Effector memory CD8-positive, alpha-beta T cell (primary cell): Measurements from ENCODE around the gene TAMALIN.

Experiments
- ATAC-seq: fragments of 150-1000 bp; cut with Tn5 transposase; replicated peaks from 2 replicates; pipeline ENCODE4 v1.10.0; 2021; ENCODE audit warnings: mild to moderate bottlenecking, moderate library complexity
- DNase-seq, 3 experiments: peaks; one replicate each; pipeline ENCODE4 v3.0.0; 2021
- H3K27ac Mint-ChIP-seq, 2 donors: one replicate each; pipeline ENCODE4 v1.8.0; 2022; ENCODE audit warnings: mild to moderate bottlenecking in 2 of 2, mixed read lengths in 2 of 2, moderate library complexity in 2 of 2
- H3K27me3 Mint-ChIP-seq, 2 donors: one replicate each; pipeline ENCODE4 v1.8.0; 2022; ENCODE audit warnings: mixed read lengths in 2 of 2
- H3K36me3 Mint-ChIP-seq: one replicate; pipeline ENCODE4 v1.8.0; 2022; ENCODE audit warnings: mild to moderate bottlenecking, moderate library complexity, mixed read lengths; ENCODE audit not compliant: insufficient read depth
- H3K4me1 Mint-ChIP-seq, 2 donors: one replicate each; pipeline ENCODE4 v1.8.0; 2022; ENCODE audit warnings: low read depth in 2 of 2, mixed read lengths in 2 of 2
- H3K4me3 Mint-ChIP-seq, 2 donors: one replicate each; pipeline ENCODE4 v1.8.0; 2022; ENCODE audit warnings: mild to moderate bottlenecking in 2 of 2, mixed read lengths in 2 of 2, moderate library complexity in 2 of 2
- H3K9me3 Mint-ChIP-seq, 2 donors: one replicate each; pipeline ENCODE4 v1.8.0; 2022; ENCODE audit warnings: mixed read lengths in 2 of 2
- total RNA-seq, 9 experiments: gene quantifications; one replicate each; lab custom pipeline; 2026; lab: John Stamatoyannopoulos, UW

Gene TAMALIN
- total RNA-seq = 9.3 to 117 (median 14.7) reads per million in 9 experiments

DNA sequence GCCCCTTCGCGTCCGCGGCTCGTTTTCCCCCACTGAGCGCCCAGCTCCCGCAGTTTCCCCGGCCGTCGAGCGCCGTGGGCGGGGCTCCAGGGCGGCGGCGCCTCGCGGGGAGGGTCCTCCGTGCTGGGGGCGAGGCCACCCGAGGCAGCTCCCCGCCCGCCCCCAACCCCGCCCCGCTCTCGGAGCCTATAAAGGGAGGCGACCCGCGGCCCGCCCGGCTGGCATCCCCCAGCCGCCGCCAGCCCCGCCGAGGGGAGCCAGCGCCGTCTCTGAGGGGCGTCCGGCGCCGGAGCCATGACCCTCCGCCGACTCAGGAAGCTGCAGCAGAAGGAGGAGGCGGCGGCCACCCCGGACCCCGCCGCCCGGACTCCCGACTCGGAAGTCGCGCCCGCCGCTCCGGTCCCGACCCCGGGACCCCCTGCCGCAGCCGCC, at the start of gene TAMALIN:
TSS of gene TAMALIN (plus strand) at position 221 of the 432 bp plus-strand sequence. CDS start at position 295, 74 bp downstream.
- ATAC-seq (peak; percentile 63), DNase-seq (peak; percentile 59 to 79 (median 72))
- Mint-ChIP-seq H3K9me3 (no peaks in the 10 kb centered on the region), H3K4me1 (peaks cover 17 to 19% of the 10 kb centered on the region in 2 donors), H3K36me3 (peaks cover 37% of the 10 kb centered on the region), H3K27ac (peak within 1 kb of the TSS; percentile 79 to 93), H3K4me3 (peak within 1 kb of the TSS; percentile 87 to 89), H3K27me3 (peaks cover 19 to 20% of the 10 kb centered on the region in 2 donors)

DNA sequence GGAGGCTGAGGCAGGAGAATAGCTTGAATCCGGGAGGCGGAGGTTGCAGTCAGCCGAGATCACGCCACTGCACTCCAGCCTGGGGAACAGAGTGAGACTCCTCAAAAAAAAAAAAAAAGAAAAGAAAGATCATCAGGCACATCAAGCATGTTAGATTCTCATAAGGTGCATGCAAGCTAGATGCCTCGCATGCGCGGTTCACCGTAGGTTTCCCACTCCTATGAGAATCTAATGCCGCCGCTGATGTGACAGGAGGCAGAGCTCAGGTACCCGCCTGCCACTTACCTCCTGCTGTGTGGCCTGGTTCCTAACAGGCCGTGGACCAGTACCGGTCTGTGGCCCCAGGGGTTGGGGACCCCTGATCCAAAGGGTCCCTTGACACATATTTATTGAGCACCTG, 48.2 kb upstream of the TAMALIN start:
- Mint-ChIP-seq H3K27me3 (no peaks in the 10 kb centered on the region), H3K36me3 (peaks cover 10% of the 10 kb centered on the region), H3K4me1 (peaks cover 10 to 14% of the 10 kb centered on the region in 2 donors), H3K4me3 (no peak overlapping the region), H3K9me3 (no peaks in the 10 kb centered on the region), H3K27ac (no peak overlapping the region)
- no peak for DNase-seq
- no peak for ATAC-seq

DNA sequence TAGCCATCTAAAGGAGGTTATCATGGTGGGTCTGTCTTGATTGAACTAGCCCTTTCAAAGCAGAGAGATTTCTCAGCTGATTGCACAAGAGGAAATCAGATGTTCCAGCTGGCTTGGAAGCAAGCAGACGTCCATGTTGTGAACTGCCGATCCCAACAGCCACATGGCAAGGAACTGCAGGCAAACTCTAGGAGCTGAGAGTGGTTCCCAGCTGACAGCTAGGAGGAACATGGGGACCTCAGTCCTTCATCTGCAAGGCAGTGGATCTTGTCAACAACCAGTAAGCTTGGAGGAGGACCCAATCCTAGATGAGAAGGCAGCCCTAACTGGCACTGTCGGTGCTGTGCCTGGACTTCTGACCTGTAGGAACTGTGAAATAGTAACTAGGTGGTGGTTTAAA, 47.5 kb upstream of the TAMALIN start:
- ATAC-seq (no peak), DNase-seq (no peak)
- Mint-ChIP-seq H3K36me3 (peaks cover 10% of the 10 kb centered on the region), H3K9me3 (no peaks in the 10 kb centered on the region), H3K27me3 (no peaks in the 10 kb centered on the region), H3K27ac (peak overlapping the region in 1 of 2 donors; percentile 69), H3K4me3 (no peak overlapping the region), H3K4me1 (peaks cover 8 to 12% of the 10 kb centered on the region in 2 donors)

DNA sequence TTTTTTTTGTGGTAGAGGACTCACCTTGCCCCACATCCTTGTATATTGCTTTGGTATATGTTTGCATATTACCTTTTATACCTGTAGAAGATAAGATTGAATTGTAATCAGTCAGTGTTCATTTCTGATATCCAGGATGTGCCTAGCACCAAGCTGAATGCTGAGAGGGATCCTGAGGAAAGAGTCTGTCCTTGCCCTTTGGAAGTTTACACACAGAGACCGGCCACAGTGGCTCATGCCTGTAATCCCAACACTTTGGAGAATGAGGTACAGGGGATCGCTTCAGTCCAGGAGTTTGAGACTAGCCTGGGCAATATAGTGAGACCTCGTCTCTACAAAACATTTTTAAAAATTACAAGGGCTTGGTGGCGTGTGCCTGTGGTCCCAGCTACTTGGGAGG, 46.8 kb upstream of the TAMALIN start:
- H3K27me3 Mint-ChIP-seq = no peaks in the 10 kb centered on the region
- ATAC-seq = no peak
- peaks cover 8 to 12% of the 10 kb centered on the region in 2 donors for H3K4me1 Mint-ChIP-seq
- H3K4me3 Mint-ChIP-seq = no peak overlapping the region
- H3K27ac Mint-ChIP-seq = peak overlapping the region; percentile 68 to 69
- H3K36me3 Mint-ChIP-seq = peaks cover 10% of the 10 kb centered on the region
- no peak for DNase-seq
- no peaks in the 10 kb centered on the region for H3K9me3 Mint-ChIP-seq

DNA sequence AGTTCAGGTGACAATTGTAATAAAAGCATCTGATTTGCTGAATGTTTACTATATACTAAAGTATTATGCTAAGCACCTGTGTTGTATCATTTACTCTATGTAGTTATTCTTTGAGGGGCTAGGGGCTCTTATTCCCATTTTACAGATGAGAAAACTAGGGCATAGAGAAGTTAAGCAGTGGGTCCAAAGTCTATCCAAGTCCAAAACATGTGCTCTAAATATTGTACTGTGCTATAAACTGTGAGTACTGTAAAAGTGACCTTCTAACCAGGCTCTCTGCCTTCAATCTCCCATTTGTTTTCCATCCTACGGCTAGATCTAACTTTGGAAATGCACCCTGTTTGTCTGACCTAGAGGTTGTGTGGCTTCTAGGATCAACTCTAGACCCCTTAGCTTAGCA, 46.3 kb upstream of the TAMALIN start:
- Mint-ChIP-seq H3K9me3 (no peaks in the 10 kb centered on the region), H3K27ac (peak overlapping the region in 1 of 2 donors; percentile 68), H3K36me3 (peaks cover 10% of the 10 kb centered on the region), H3K27me3 (no peaks in the 10 kb centered on the region), H3K4me3 (no peak overlapping the region), H3K4me1 (peaks cover 8 to 9% of the 10 kb centered on the region in 2 donors)
- ATAC-seq (no peak), DNase-seq (no peak)

DNA sequence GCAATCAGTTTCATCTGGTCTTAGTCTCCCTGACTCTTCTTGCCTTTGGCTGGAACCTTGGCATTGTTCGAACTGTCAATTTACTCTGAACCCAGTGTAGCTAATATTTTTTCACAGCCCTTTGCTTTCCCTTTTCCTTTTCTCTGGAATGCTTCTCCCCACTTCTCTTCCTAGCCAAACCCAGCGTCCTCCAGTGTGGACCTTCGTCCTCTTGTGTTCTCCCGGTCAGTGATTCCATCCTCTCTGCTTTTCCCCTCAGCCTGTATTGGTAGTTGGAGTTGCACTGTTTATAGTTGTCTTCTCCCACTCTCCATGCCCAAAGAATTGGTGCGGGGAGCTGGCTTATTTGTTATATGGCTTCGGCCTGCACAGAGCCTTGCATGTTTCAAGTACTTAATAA, 45.9 kb upstream of the TAMALIN start:
- Mint-ChIP-seq H3K36me3 (peaks cover 10% of the 10 kb centered on the region), H3K4me3 (no peak overlapping the region)

DNA sequence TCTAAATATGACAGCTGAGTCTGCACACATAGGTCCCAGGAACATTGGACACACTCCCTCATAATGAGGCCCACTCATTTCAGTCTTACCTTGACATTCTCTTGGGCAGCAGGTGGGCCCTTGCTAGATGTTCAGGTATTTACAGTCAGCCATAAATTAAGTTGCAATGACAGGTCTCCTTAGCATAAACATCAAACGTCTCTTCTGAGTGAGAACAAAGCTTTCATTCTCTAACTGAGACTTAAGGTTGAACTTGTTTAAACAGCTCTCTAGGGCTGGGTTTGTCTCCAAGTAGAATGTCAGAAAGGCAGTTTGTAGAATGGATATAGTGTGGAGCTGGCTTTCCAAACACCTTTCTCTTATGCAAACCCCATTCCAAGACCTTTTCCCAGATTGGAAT, 44.9 kb upstream of the TAMALIN start:
- Mint-ChIP-seq H3K27ac (no peak overlapping the region), H3K36me3 (peaks cover 10% of the 10 kb centered on the region), H3K4me1 (peaks cover 4 to 9% of the 10 kb centered on the region in 2 donors), H3K27me3 (no peaks in the 10 kb centered on the region), H3K9me3 (no peaks in the 10 kb centered on the region), H3K4me3 (no peak overlapping the region)
- DNase-seq = no peak
- no peak for ATAC-seq

More for the DNA sequence above, 45.9 kb upstream of the TAMALIN start:
- DNase-seq (no peak), ATAC-seq (no peak)
- Mint-ChIP-seq H3K4me1 (peaks cover 6 to 9% of the 10 kb centered on the region in 2 donors), H3K9me3 (no peaks in the 10 kb centered on the region), H3K27me3 (no peaks in the 10 kb centered on the region), H3K27ac (no peak overlapping the region)

DNA sequence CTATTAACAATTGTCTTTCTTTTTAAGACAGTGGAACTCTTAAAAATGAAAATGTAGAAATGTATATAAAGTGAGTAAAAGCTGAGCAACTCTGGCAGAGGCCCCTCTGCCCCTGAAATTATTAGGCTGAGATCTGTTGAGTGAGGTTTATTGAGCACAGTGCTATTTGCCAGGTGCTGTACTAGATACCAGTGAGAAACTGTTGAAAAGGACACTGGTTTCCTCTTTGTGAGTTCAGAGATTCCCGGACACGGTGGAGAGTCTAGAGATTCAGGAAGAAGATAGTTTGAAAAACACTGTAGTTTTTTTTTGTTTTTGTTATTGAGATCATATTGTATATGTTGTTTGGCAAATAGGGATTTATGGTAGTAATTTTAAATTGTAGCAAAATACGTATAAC, 44.0 kb upstream of the TAMALIN start:
- DNase-seq (no peak), ATAC-seq (no peak)
- Mint-ChIP-seq H3K4me3 (no peak overlapping the region), H3K27ac (no peak overlapping the region), H3K9me3 (no peaks in the 10 kb centered on the region), H3K27me3 (no peaks in the 10 kb centered on the region), H3K4me1 (peaks cover 4 to 9% of the 10 kb centered on the region in 2 donors), H3K36me3 (peaks cover 10% of the 10 kb centered on the region)

DNA sequence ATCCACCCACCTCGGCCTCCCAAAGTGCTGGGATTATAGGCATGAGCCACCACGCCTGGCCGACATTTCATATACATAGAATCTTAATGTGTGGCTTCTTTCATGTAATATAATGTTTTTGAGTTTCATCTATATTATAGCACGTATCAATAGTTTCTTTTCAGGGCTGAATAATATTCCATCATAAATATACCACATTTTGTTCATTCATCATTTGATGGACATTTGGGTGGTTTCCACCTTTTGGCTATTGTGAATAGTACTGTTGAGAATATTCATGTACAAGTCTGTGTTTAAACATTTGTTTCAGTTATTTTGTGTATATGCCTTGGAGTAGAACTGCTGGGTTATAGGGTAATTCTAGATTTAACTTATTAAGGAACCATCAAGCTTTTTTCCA, 43.3 kb upstream of the TAMALIN start:
- H3K36me3 Mint-ChIP-seq = peaks cover 10% of the 10 kb centered on the region
- no peak overlapping the region for H3K4me3 Mint-ChIP-seq
- ATAC-seq = no peak
- DNase-seq = no peak
- no peak overlapping the region for H3K27ac Mint-ChIP-seq
- no peaks in the 10 kb centered on the region for H3K27me3 Mint-ChIP-seq
- peaks cover 4 to 9% of the 10 kb centered on the region in 2 donors for H3K4me1 Mint-ChIP-seq
- H3K9me3 Mint-ChIP-seq = no peaks in the 10 kb centered on the region

DNA sequence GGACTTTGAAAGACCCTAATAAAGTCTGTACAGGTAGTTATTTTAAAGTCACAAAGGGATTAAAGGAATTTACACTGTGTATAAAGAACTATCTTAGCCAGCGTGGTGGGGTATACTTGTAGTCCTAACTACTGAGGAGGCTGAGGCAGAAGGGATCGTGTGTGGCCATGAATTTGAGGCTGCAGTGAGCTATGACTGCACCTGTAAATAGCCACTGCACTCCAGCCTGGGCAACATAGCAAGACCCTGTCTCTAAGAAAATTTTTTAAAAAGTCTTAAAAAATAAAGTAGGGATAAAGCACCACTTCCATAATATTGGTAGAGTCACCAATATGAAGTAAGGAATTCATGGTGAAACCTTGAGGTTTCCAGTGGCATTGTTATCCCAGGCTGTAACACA, 37.1 kb upstream of the TAMALIN start:
- no peak for ATAC-seq
- DNase-seq = no peak
- Mint-ChIP-seq H3K27me3 (no peaks in the 10 kb centered on the region), H3K4me3 (peak overlapping the region in 1 of 2 donors; percentile 37), H3K36me3 (no peaks in the 10 kb centered on the region), H3K4me1 (peaks cover 37 to 48% of the 10 kb centered on the region in 2 donors), H3K9me3 (no peaks in the 10 kb centered on the region), H3K27ac (no peak overlapping the region)

DNA sequence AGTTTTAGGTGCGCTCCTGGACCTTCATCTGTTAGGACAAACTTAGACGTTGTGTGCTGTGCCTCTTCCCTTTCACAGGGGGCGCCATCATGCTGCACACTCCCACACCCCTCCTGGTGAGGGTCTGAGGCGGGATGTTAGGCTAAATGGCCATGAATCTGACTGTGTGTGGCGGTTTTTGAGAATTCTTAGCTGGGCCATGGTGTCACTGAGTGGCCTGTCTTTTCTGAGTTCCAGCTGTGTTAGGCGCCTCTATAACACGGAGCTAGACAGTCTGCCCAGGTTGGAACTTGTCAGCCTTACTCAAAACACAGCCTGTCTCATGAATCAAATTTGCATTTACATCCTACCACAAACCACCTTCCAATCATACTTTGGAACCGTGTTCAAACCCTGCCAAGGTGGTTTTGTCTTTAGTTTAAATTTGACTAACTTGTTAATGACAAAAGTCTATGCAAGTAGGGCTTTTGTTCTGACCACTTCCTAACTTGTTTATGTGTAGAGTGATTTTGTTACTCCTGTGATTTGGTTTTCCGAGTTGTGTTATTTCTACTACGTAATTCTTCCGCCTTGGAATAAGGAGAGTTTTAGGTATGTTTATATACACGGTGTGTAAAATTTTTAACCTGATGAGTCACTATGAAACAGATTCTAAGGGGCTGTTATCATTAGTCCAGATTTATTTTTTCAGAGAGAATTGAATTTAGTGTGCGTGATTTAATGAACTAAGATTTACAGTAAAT, 35.7 kb upstream of the TAMALIN start:
- Mint-ChIP-seq H3K27ac (peak overlapping the region; percentile 66 to 82), H3K36me3 (peaks cover 7% of the 10 kb centered on the region), H3K27me3 (no peaks in the 10 kb centered on the region), H3K4me3 (peak overlapping the region; percentile 58 to 65), H3K9me3 (no peaks in the 10 kb centered on the region), H3K4me1 (peaks cover 46 to 60% of the 10 kb centered on the region in 2 donors)
- ATAC-seq (peak; percentile 68), DNase-seq (peak; percentile 30 to 41 (median 41))

DNA sequence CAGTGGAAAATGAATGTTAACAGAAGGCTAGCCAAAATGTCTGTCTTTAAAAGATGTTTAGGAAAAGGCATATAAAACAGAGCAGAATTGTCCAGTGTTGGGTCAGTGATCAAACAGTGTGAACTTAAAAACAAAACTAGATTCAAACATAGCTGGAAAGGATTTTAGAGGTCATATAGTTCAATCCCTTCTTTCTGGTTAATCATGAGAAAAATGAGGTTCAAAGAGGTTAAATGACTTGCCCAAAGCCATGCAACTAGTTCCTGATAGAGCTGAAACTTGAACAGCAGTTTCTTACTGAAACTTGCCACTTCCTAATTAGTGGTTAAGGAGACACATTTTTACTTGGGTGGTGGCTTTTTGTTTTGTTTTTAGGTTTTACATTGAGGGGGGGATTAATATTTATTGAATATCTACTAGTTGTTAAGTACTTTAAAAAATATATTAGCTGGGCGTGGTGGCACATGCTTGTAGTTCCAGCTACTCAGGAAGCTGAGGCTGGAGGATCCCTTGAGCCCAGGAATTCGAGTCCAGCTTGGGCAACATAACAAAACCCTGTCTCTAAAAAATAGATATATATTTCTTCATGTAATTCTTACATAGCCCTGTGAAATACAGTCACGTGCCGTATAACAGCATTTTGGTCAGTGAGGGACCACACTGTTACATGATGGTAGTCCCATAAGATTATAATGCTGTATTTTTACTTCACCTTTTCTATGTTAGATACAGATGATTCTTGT, 34.9 kb upstream of the TAMALIN start:
- H3K9me3 Mint-ChIP-seq = no peaks in the 10 kb centered on the region
- H3K27ac Mint-ChIP-seq = peak overlapping the region; percentile 66 to 82
- H3K27me3 Mint-ChIP-seq = no peaks in the 10 kb centered on the region
- ATAC-seq (no peak), DNase-seq (no peak)
- peaks cover 46 to 60% of the 10 kb centered on the region in 2 donors for H3K4me1 Mint-ChIP-seq
- peaks cover 14% of the 10 kb centered on the region for H3K36me3 Mint-ChIP-seq
- peak overlapping the region; percentile 65 to 68 for H3K4me3 Mint-ChIP-seq

DNA sequence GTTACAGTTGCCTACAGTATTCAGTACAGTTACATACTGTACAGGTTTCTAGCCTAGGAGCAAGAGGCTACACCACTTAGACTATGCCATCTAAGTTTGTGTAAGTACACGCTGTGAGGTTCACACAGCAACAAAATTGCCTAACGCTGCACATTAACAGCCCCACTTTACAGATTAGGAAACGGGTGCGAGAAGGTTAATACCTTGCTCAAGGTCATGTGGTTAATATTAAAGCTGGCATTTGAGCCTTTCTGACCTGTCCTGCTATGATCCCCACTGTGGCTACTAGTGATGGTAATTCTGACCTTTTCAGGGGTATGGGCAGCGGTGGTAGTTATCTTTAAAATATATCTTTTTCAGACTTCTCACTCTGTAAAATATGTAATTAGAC, 34.3 kb upstream of the TAMALIN start:
- DNase-seq (no peak), ATAC-seq (peak; percentile 7)
- Mint-ChIP-seq H3K36me3 (peaks cover 17% of the 10 kb centered on the region), H3K9me3 (no peaks in the 10 kb centered on the region), H3K27ac (peak overlapping the region; percentile 66 to 82), H3K4me1 (peaks cover 46 to 60% of the 10 kb centered on the region in 2 donors), H3K27me3 (no peaks in the 10 kb centered on the region), H3K4me3 (peak overlapping the region; percentile 65 to 68)
